Measurements from ENCODE around the gene OR8B4.

The OR8B4 gene

GRCh38 chr11:124445646-124446150, 21.0 kb upstream of the OR8B4 start, which contains the start of gene OR8B8:
OR8B8 (minus strand) TSS chr11:124445696; CDS start chr11:124441085, 4,611 bp downstream.
- no peak within 1 kb of the TSS for H3K9ac ChIP-seq (ENCODE audit: low read depth, low read length)
- no peaks in the 10 kb centered on the region for H3K36me3 ChIP-seq (ENCODE audit: insufficient read depth, low read length)
- H3K9me3 ChIP-seq (replicated peaks; ENCODE audit: low read length): no peaks in the 10 kb centered on the region
- no peak within 1 kb of the TSS for H3K4me2 ChIP-seq (ENCODE audit: low read length)
- H3K4me1 ChIP-seq (ENCODE audit: control insufficient read depth, insufficient read depth, low read length): no peaks in the 10 kb centered on the region
- no peak within 1 kb of the TSS for H3K4me3 ChIP-seq (ENCODE audit: low read length)
- H3K27me3 ChIP-seq (ENCODE audit: control insufficient read depth, insufficient read depth, low read length): peaks cover 8% of the 10 kb centered on the region

- no peaks in the 10 kb centered on the region for H3K9me3 ChIP-seq (replicated peaks; ENCODE audit: low read length)
- H3K27me3 ChIP-seq (ENCODE audit: control insufficient read depth, insufficient read depth, low read length): peaks cover 8% of the 10 kb centered on the region
- H3K4me1 ChIP-seq (ENCODE audit: control insufficient read depth, insufficient read depth, low read length): no peaks in the 10 kb centered on the region
- no peak overlapping the region for H3K9ac ChIP-seq (ENCODE audit: low read depth, low read length)
- H3K4me3 ChIP-seq (ENCODE audit: low read length): no peak overlapping the region
- H3K36me3 ChIP-seq (ENCODE audit: insufficient read depth, low read length): no peaks in the 10 kb centered on the region
- no peak overlapping the region for H3K4me2 ChIP-seq (ENCODE audit: low read length)
These were observed 18.2 kb upstream of the OR8B4 start for GRCh38 chr11:124442847-124443246.

- H3K9ac ChIP-seq (ENCODE audit: low read depth, low read length): no peak overlapping the region
- H3K4me1 ChIP-seq (ENCODE audit: control insufficient read depth, insufficient read depth, low read length): no peaks in the 10 kb centered on the region
- H3K4me2 ChIP-seq (ENCODE audit: low read length): no peak overlapping the region
- H3K9me3 ChIP-seq (replicated peaks; ENCODE audit: low read length): no peaks in the 10 kb centered on the region
- no peak overlapping the region for H3K4me3 ChIP-seq (ENCODE audit: low read length)
- H3K36me3 ChIP-seq (ENCODE audit: insufficient read depth, low read length): no peaks in the 10 kb centered on the region
- H3K27me3 ChIP-seq (ENCODE audit: control insufficient read depth, insufficient read depth, low read length): peaks cover 8% of the 10 kb centered on the region
These were observed 17.8 kb upstream of the OR8B4 start for GRCh38 chr11:124442442-124442841.

GRCh38 chr11:124441519-124441918, 16.8 kb upstream of the OR8B4 start:
- H3K27me3 ChIP-seq (ENCODE audit: control insufficient read depth, insufficient read depth, low read length): peaks cover 13% of the 10 kb centered on the region
- no peaks in the 10 kb centered on the region for H3K9me3 ChIP-seq (replicated peaks; ENCODE audit: low read length)
- no peak overlapping the region for H3K4me3 ChIP-seq (ENCODE audit: low read length)
- no peak overlapping the region for H3K4me2 ChIP-seq (ENCODE audit: low read length)
- H3K9ac ChIP-seq (ENCODE audit: low read depth, low read length): no peak overlapping the region
- H3K4me1 ChIP-seq (ENCODE audit: control insufficient read depth, insufficient read depth, low read length): no peaks in the 10 kb centered on the region
- no peaks in the 10 kb centered on the region for H3K36me3 ChIP-seq (ENCODE audit: insufficient read depth, low read length)

- H3K4me3 ChIP-seq (ENCODE audit: low read length): no peak overlapping the region
- no peaks in the 10 kb centered on the region for H3K36me3 ChIP-seq (ENCODE audit: insufficient read depth, low read length)
- no peak overlapping the region for H3K9ac ChIP-seq (ENCODE audit: low read depth, low read length)
- no peaks in the 10 kb centered on the region for H3K4me1 ChIP-seq (ENCODE audit: control insufficient read depth, insufficient read depth, low read length)
- peaks cover 14% of the 10 kb centered on the region for H3K27me3 ChIP-seq (ENCODE audit: control insufficient read depth, insufficient read depth, low read length)
- H3K9me3 ChIP-seq (replicated peaks; ENCODE audit: low read length): no peaks in the 10 kb centered on the region
- H3K4me2 ChIP-seq (ENCODE audit: low read length): no peak overlapping the region
These were observed 16.4 kb upstream of the OR8B4 start for GRCh38 chr11:124441081-124441480.

- Histone ChIP-seq H3K4me3 (ENCODE audit: low read length) (no peak overlapping the region), H3K27me3 (ENCODE audit: control insufficient read depth, insufficient read depth, low read length) (peaks cover 17% of the 10 kb centered on the region), H3K9me3 (replicated peaks; ENCODE audit: low read length) (no peaks in the 10 kb centered on the region), H3K4me2 (ENCODE audit: low read length) (no peak overlapping the region), H3K4me1 (ENCODE audit: control insufficient read depth, insufficient read depth, low read length) (no peaks in the 10 kb centered on the region), H3K9ac (ENCODE audit: low read depth, low read length) (no peak overlapping the region), H3K36me3 (ENCODE audit: insufficient read depth, low read length) (no peaks in the 10 kb centered on the region)
These were observed 15.9 kb upstream of the OR8B4 start for GRCh38 chr11:124440608-124441007.

- H3K9me3 ChIP-seq (replicated peaks; ENCODE audit: low read length): peaks cover 4% of the 10 kb centered on the region
- H3K4me3 ChIP-seq (ENCODE audit: low read length): no peak overlapping the region
- H3K9ac ChIP-seq (ENCODE audit: low read depth, low read length): no peak overlapping the region
- peaks cover 18% of the 10 kb centered on the region for H3K27me3 ChIP-seq (ENCODE audit: control insufficient read depth, insufficient read depth, low read length)
- H3K36me3 ChIP-seq (ENCODE audit: insufficient read depth, low read length): no peaks in the 10 kb centered on the region
- H3K4me2 ChIP-seq (ENCODE audit: low read length): no peak overlapping the region
- H3K4me1 ChIP-seq (ENCODE audit: control insufficient read depth, insufficient read depth, low read length): no peaks in the 10 kb centered on the region
These were observed 10.0 kb upstream of the OR8B4 start for GRCh38 chr11:124434699-124435098.

GRCh38 chr11:124429599-124429998, 4.9 kb upstream of the OR8B4 start:
- H3K36me3 ChIP-seq (ENCODE audit: insufficient read depth, low read length): no peaks in the 10 kb centered on the region
- H3K4me1 ChIP-seq (ENCODE audit: control insufficient read depth, insufficient read depth, low read length): no peaks in the 10 kb centered on the region
- no peak overlapping the region for H3K4me2 ChIP-seq (ENCODE audit: low read length)
- H3K9me3 ChIP-seq (replicated peaks; ENCODE audit: low read length): peaks cover 5% of the 10 kb centered on the region
- no peak overlapping the region for H3K9ac ChIP-seq (ENCODE audit: low read depth, low read length)
- no peak overlapping the region for H3K4me3 ChIP-seq (ENCODE audit: low read length)
- H3K27me3 ChIP-seq (ENCODE audit: control insufficient read depth, insufficient read depth, low read length): peaks cover 9% of the 10 kb centered on the region

- Histone ChIP-seq H3K27me3 (ENCODE audit: control insufficient read depth, insufficient read depth, low read length) (peaks cover 18% of the 10 kb centered on the region), H3K4me2 (ENCODE audit: low read length) (no peak overlapping the region), H3K9me3 (replicated peaks; ENCODE audit: low read length) (no peaks in the 10 kb centered on the region), H3K4me1 (ENCODE audit: control insufficient read depth, insufficient read depth, low read length) (no peaks in the 10 kb centered on the region), H3K36me3 (ENCODE audit: insufficient read depth, low read length) (no peaks in the 10 kb centered on the region), H3K9ac (ENCODE audit: low read depth, low read length) (no peak overlapping the region), H3K4me3 (ENCODE audit: low read length) (no peak overlapping the region)
These were observed 3.6 kb downstream of the OR8B4 start for GRCh38 chr11:124421043-124421442.

- no peak overlapping the region for H3K4me2 ChIP-seq (ENCODE audit: low read length)
- H3K9ac ChIP-seq (ENCODE audit: low read depth, low read length): no peak overlapping the region
- no peaks in the 10 kb centered on the region for H3K9me3 ChIP-seq (replicated peaks; ENCODE audit: low read length)
- no peaks in the 10 kb centered on the region for H3K4me1 ChIP-seq (ENCODE audit: control insufficient read depth, insufficient read depth, low read length)
- H3K36me3 ChIP-seq (ENCODE audit: insufficient read depth, low read length): no peaks in the 10 kb centered on the region
- no peak overlapping the region for H3K4me3 ChIP-seq (ENCODE audit: low read length)
- peaks cover 19% of the 10 kb centered on the region for H3K27me3 ChIP-seq (ENCODE audit: control insufficient read depth, insufficient read depth, low read length)
These were observed 9.2 kb downstream of the OR8B4 start for GRCh38 chr11:124415356-124415923.

- peaks cover 9% of the 10 kb centered on the region for H3K27me3 ChIP-seq (ENCODE audit: control insufficient read depth, insufficient read depth, low read length)
- no peaks in the 10 kb centered on the region for H3K9me3 ChIP-seq (replicated peaks; ENCODE audit: low read length)
- peaks cover 4% of the 10 kb centered on the region for H3K4me1 ChIP-seq (ENCODE audit: control insufficient read depth, insufficient read depth, low read length)
- H3K36me3 ChIP-seq (ENCODE audit: insufficient read depth, low read length): no peaks in the 10 kb centered on the region
- H3K9ac ChIP-seq (ENCODE audit: low read depth, low read length): no peak overlapping the region
- H3K4me2 ChIP-seq (ENCODE audit: low read length): no peak overlapping the region
- H3K4me3 ChIP-seq (ENCODE audit: low read length): no peak overlapping the region
These were observed 14.8 kb downstream of the OR8B4 start for GRCh38 chr11:124409906-124410305.

- no peak overlapping the region for H3K4me2 ChIP-seq (ENCODE audit: low read length)
- H3K4me3 ChIP-seq (ENCODE audit: low read length): no peak overlapping the region
- H3K9ac ChIP-seq (ENCODE audit: low read depth, low read length): no peak overlapping the region
- no peaks in the 10 kb centered on the region for H3K27me3 ChIP-seq (ENCODE audit: control insufficient read depth, insufficient read depth, low read length)
- H3K36me3 ChIP-seq (ENCODE audit: insufficient read depth, low read length): no peaks in the 10 kb centered on the region
- no peaks in the 10 kb centered on the region for H3K9me3 ChIP-seq (replicated peaks; ENCODE audit: low read length)
- peaks cover 6% of the 10 kb centered on the region for H3K4me1 ChIP-seq (ENCODE audit: control insufficient read depth, insufficient read depth, low read length)
These were observed 19.1 kb downstream of the OR8B4 start for GRCh38 chr11:124405581-124405980.

All from skeletal muscle satellite cell (primary cell).